Activated CD4-positive, CD25-positive, alpha-beta regulatory T cell treated with anti-CD3 and anti-CD28 coated beads, Interleukin-2, amount 50 U/mL, for 16 hours (primary cell): ENCODE data around the gene PTPRF.

ENCODE experiments used
- DNase-seq: peaks from one replicate; pipeline ENCODE4 v3.0.0-alpha.2; 2020; ENCODE audit warnings: low read depth, low spot score

Gene PTPRF

GRCh38 chr1:43605157-43605556, 74.5 kb downstream of the PTPRF start:
- DNase-seq, result no peak

- no peak for DNase-seq
These were observed 75.1 kb downstream of the PTPRF start for GRCh38 chr1:43605766-43606165.

- no peak for DNase-seq
These were observed 75.9 kb downstream of the PTPRF start for GRCh38 chr1:43606624-43607023.

- DNase-seq, result no peak
These were observed 78.1 kb downstream of the PTPRF start for GRCh38 chr1:43608827-43609226.

GRCh38 chr1:43610339-43610738, 79.7 kb downstream of the PTPRF start:
- DNase-seq, result no peak

GRCh38 chr1:43611950-43612349, 81.3 kb downstream of the PTPRF start:
- DNase-seq, result no peak

GRCh38 chr1:43612406-43612805, 81.7 kb downstream of the PTPRF start:
- no peak for DNase-seq

- DNase-seq, result no peak
These were observed 82.6 kb downstream of the PTPRF start for GRCh38 chr1:43613075-43613942.

- DNase-seq, result no peak
These were observed 83.5 kb downstream of the PTPRF start for GRCh38 chr1:43614211-43614610.

- DNase-seq, result no peak
These were observed 84.2 kb downstream of the PTPRF start for GRCh38 chr1:43614891-43615290.

GRCh38 chr1:43616383-43616782, 85.7 kb downstream of the PTPRF start:
- no peak for DNase-seq

GRCh38 chr1:43617011-43617410, 86.3 kb downstream of the PTPRF start:
- no peak for DNase-seq

GRCh38 chr1:43617668-43618067, 87.0 kb downstream of the PTPRF start:
- DNase-seq, result no peak

- no peak for DNase-seq
These were observed 88.0 kb downstream of the PTPRF start for GRCh38 chr1:43618521-43619313.

- no peak for DNase-seq
These were observed 88.7 kb downstream of the PTPRF start for GRCh38 chr1:43619314-43619790.

GRCh38 chr1:43619996-43620920, 89.6 kb downstream of the PTPRF start:
- DNase-seq, result no peak

GRCh38 chr1:43620956-43621355, 90.3 kb downstream of the PTPRF start:
- no peak for DNase-seq

GRCh38 chr1:43621386-43621785, 90.7 kb downstream of the PTPRF start:
- DNase-seq, result no peak

- DNase-seq, result no peak
These were observed 91.2 kb downstream of the PTPRF start for GRCh38 chr1:43621861-43622260.

- no peak for DNase-seq
These were observed 91.8 kb downstream of the PTPRF start for GRCh38 chr1:43622471-43622870.

GRCh38 chr1:43622901-43623780, 92.5 kb downstream of the PTPRF start:
- DNase-seq, result no peak
